K562 (cell line): ENCODE measurements around the gene NDUFAB1. TPM values are rescaled to one million over a fixed set of nuclear protein-coding genes. Genes with fewer than 3 reads are reported as not detected.

Source experiments
- ADNP ChIP-seq: fragments of 200-800 bp; sonication (Bioruptor generic); IDR thresholded peaks from 2 replicates; pipeline ENCODE4 v1.6.1; 2016; ENCODE audit warnings: missing genetic modification characterization, missing compliant biosample characterization
- ATF7 ChIP-seq: fragments of 450-650 bp; IDR thresholded peaks from 2 replicates; pipeline ENCODE4 v1.7.1; 2014; ENCODE audit warnings: mild to moderate bottlenecking, moderate library complexity
- BCOR ChIP-seq: fragments of 450-650 bp; IDR thresholded peaks from 2 replicates; pipeline ENCODE4 v1.6.1; 2016
- CC2D1A ChIP-seq: fragments of 450-650 bp; IDR thresholded peaks from 2 replicates; pipeline ENCODE4 v1.6.1; 2017; ENCODE audit warnings: mild to moderate bottlenecking
- CCNT2 ChIP-seq: IDR thresholded peaks from 2 replicates; pipeline ENCODE4 v1.6.1; 2011; ENCODE audit warnings: borderline replicate concordance, low read depth, mild to moderate bottlenecking, moderate library complexity, mixed read lengths, low read length; ENCODE audit not compliant: insufficient read length; ENCODE audit errors: extremely low read depth
- CHD2 ChIP-seq: IDR thresholded peaks from 2 replicates; pipeline ENCODE4 v1.6.1; 2011; ENCODE audit warnings: low read depth, low read length
- EP300 ChIP-seq: IDR thresholded peaks from 2 replicates; pipeline ENCODE4 v1.6.1; 2012; ENCODE audit warnings: low read length, improper control_type of control experiment
- GABPA ChIP-seq: fragments of 200-800 bp; sonication (Bioruptor generic); conservative IDR thresholded peaks from 2 replicates; pipeline ENCODE4 v1.6.1; 2016; ENCODE audit warnings: low read depth, missing genetic modification characterization, missing compliant biosample characterization
- GABPB1 ChIP-seq: sonication (generic); formaldehyde crosslinking; IDR thresholded peaks from 2 replicates; pipeline ENCODE4 v1.8.0; 2022; ENCODE audit warnings: mild to moderate bottlenecking, missing genetic modification reagents
- GTF2F1 ChIP-seq: IDR thresholded peaks from 2 replicates; pipeline ENCODE4 v1.6.1; 2011; ENCODE audit warnings: low read depth, low read length, improper control_type of control experiment
- MECOM ChIP-seq: fragments of 250-450 bp; sonication (Bioruptor Pico); IDR thresholded peaks from 2 replicates; pipeline ENCODE4 v1.8.0; 2022; ENCODE audit warnings: inconsistent platforms
- MEF2D ChIP-seq: conservative IDR thresholded peaks from 2 replicates; pipeline ENCODE4 v1.6.1; 2016; ENCODE audit warnings: low read depth, missing genetic modification characterization, missing compliant biosample characterization
- PCBP1 ChIP-seq: fragments of 200-400 bp; formaldehyde crosslinking; IDR thresholded peaks from 2 replicates; pipeline ENCODE4 v1.6.1; 2018; ENCODE audit warnings: mild to moderate bottlenecking, low read depth, low read length; ENCODE audit not compliant: poor library complexity, severe bottlenecking
- POLR2G ChIP-seq: fragments of 200-400 bp; formaldehyde crosslinking; IDR thresholded peaks from 2 replicates; pipeline ENCODE4 v1.6.1; 2017; ENCODE audit warnings: low read depth, mild to moderate bottlenecking, antibody characterized with exemption, low read length, moderate library complexity
- RBM22 ChIP-seq: fragments of 200-400 bp; formaldehyde crosslinking; IDR thresholded peaks from 2 replicates; pipeline ENCODE4 v1.6.1; 2018; ENCODE audit warnings: low read length, low read depth; ENCODE audit not compliant: poor library complexity, severe bottlenecking
- RERE ChIP-seq: sonication (generic); formaldehyde crosslinking; IDR thresholded peaks from 2 replicates; pipeline ENCODE4 v1.8.0; 2023; ENCODE audit warnings: missing genetic modification reagents, mild to moderate bottlenecking, borderline replicate concordance
- RUNX1 ChIP-seq: sonication (generic); IDR thresholded peaks from 2 replicates; pipeline ENCODE4 v1.6.1; 2016; ENCODE audit warnings: antibody characterized with exemption, low read depth
- SMAD2 ChIP-seq: fragments of 150-350 bp; IDR thresholded peaks from 2 replicates; pipeline ENCODE4 v1.6.1; 2014; ENCODE audit warnings: low read depth, mild to moderate bottlenecking, low read length
- THRAP3 ChIP-seq: fragments of 450-650 bp; IDR thresholded peaks from 2 replicates; pipeline ENCODE4 v1.6.1; 2016; ENCODE audit warnings: mild to moderate bottlenecking, inconsistent platforms, borderline replicate concordance
- ZNF140 ChIP-seq: fragments of 250-450 bp; sonication (Bioruptor Pico); IDR thresholded peaks from 2 replicates; pipeline ENCODE4 v1.8.0; 2021; ENCODE audit warnings: moderate library complexity, mild to moderate bottlenecking, inconsistent platforms
- ZNF3 ChIP-seq: fragments of 250-450 bp; sonication (Bioruptor Pico); IDR thresholded peaks from 2 replicates; pipeline ENCODE4 v1.5.0; 2021; ENCODE audit warnings: mild to moderate bottlenecking, moderate library complexity
- ZNF384 ChIP-seq: IDR thresholded peaks from 2 replicates; pipeline ENCODE4 v1.6.1; 2012; ENCODE audit warnings: low read depth, low read length, improper control_type of control experiment
- ZNF668 ChIP-seq: fragments of 250-450 bp; sonication (Bioruptor Pico); IDR thresholded peaks from 2 replicates; pipeline ENCODE4 v1.8.0; 2022; ENCODE audit warnings: mild to moderate bottlenecking, inconsistent platforms
- polyA plus RNA-seq, 8 experiments: library from polyadenylated mRNA; depleted of rRNA in 4 of 8; stranded (reverse) in 5 of 8; unstranded in 3 of 8; fragments of >200 nt; fragmentation: Nextera tagmentation in 2 of 8; fragmentation: Illumina TruSeq in 1 of 8; extraction: Ambion mirVana in 2 of 8; extraction: Trizol in 1 of 8; gene quantifications; 2 replicates each; pipeline versions ENCODE4 v1.2.1 to v1.2.3, GENCODE V29; 2011 to 2014; ENCODE audit warnings: inconsistent platforms in 1 of 8, missing spikeins in 1 of 8
- total RNA-seq, 7 experiments: library from RNA; depleted of rRNA in 6 of 7; stranded (reverse); fragments of >200 nt in 6 of 7; fragmentation: Illumina TruSeq in 2 of 7; extraction: Trizol in 2 of 7; gene quantifications; 2 replicates each; pipeline versions ENCODE4 v1.2.1 to v1.2.3, GENCODE V29; 2011 to 2021; ENCODE audit warnings: low replicate concordance in 1 of 7

NDUFAB1 gene
- total and polyA plus RNA-seq, 9 of the 15 experiments (the other 6 are each of a cell fraction or from before 2014, with no cell fraction given), result 123 to 481 (median 238) TPM

GRCh38 chr16:23556881-23557778 is 39.0 kb downstream of the NDUFAB1 start, which contains the start of the genes EARS2 and UBFD1 (continued):
- peak; percentile 92 for TF ChIP-seq ATF7
- TF ChIP-seq SMAD2, result no peak
- TF ChIP-seq RERE (CRISPR knock-in tag), result no peak
- no peak for TF ChIP-seq ZNF140 (CRISPR knock-in tag)
- TF ChIP-seq CC2D1A, result peak; percentile 62
- peak; percentile 99 for TF ChIP-seq ADNP (tag)
- peak; percentile 36; the same call in 1 of the 2 replicates for TF ChIP-seq EP300
- TF ChIP-seq RUNX1, result peak; percentile 57; the same call in 1 of the 2 replicates
- TF ChIP-seq BCOR, result peak; percentile 100
- TF ChIP-seq RBM22, result peak; percentile 48
- TF ChIP-seq GABPB1, result peak; percentile 98
- TF ChIP-seq PCBP1, result peak; percentile 80
- TF ChIP-seq POLR2G, result peak; percentile 97
- 0 out of 2 replicates have a peak, but pooled peaks have one; percentile 50 for TF ChIP-seq ZNF668 (CRISPR knock-in tag)
- peak; percentile 35; the same call in 1 of the 2 replicates for TF ChIP-seq CHD2
- no peak for TF ChIP-seq ZNF3 (CRISPR knock-in tag)
- no peak for TF ChIP-seq MEF2D (tag)
- TF ChIP-seq ZNF384, result 0 out of 2 replicates have a peak, but pooled peaks have one; percentile 45
- peak; percentile 97 for TF ChIP-seq GABPA (tag)
- TF ChIP-seq GTF2F1, result peak; percentile 62; the same call in 1 of the 2 replicates
- TF ChIP-seq MECOM (CRISPR knock-in tag), result no peak
- no peak for TF ChIP-seq THRAP3
- TF ChIP-seq CCNT2, result peak; percentile 84
